ENCODE data around the gene ANKRD9.

ANKRD9 gene

GRCh38 chr14:102513899-102514772 is 4.6 kb upstream of the ANKRD9 start:
- DNase-seq, result no peak

GRCh38 chr14:102512793-102513300 is 3.3 kb upstream of the ANKRD9 start:
- DNase-seq, result no peak

- no peak for DNase-seq
Measured at GRCh38 chr14:102511538-102511937, 2.0 kb upstream of the ANKRD9 start.

- no peak for DNase-seq
Measured at GRCh38 chr14:102510616-102511520, 1.3 kb upstream of the ANKRD9 start.

GRCh38 chr14:102508774-102509745 is 516 bp downstream of the ANKRD9 start:
- DNase-seq, result peak in 23 of 58 donors; percentile 18 to 67 (median 36)

- no peak for DNase-seq
Measured at GRCh38 chr14:102508410-102508773, 1.2 kb downstream of the ANKRD9 start.

GRCh38 chr14:102507857-102508312 is 1.7 kb downstream of the ANKRD9 start:
- DNase-seq, result no peak

GRCh38 chr14:102507081-102507856 is 2.3 kb downstream of the ANKRD9 start:
- no peak for DNase-seq

GRCh38 chr14:102506626-102506925 is 3.0 kb downstream of the ANKRD9 start:
- DNase-seq, result no peak

- no peak for DNase-seq
Measured at GRCh38 chr14:102505775-102506625, 3.6 kb downstream of the ANKRD9 start.

GRCh38 chr14:102505000-102505619 is 4.5 kb downstream of the ANKRD9 start:
- DNase-seq, result no peak

- DNase-seq, result no peak
Measured at GRCh38 chr14:102504328-102504999, 5.1 kb downstream of the ANKRD9 start.

GRCh38 chr14:102503641-102504327 is 5.8 kb downstream of the ANKRD9 start:
- DNase-seq, result no peak

GRCh38 chr14:102502571-102502970 is 7.0 kb downstream of the ANKRD9 start:
- no peak for DNase-seq

- DNase-seq, result no peak
Measured at GRCh38 chr14:102501751-102502315, 7.7 kb downstream of the ANKRD9 start.

GRCh38 chr14:102500713-102501112 is 8.9 kb downstream of the ANKRD9 start:
- no peak for DNase-seq

GRCh38 chr14:102500158-102500662 is 9.4 kb downstream of the ANKRD9 start:
- DNase-seq, result peak in 2 of 58 donors; percentile 23 to 29

Data from anterior cingulate cortex (tissue), 58 donors.